T-helper 2 cell treated with Interferon-gamma antibody and Interleukin-4, amounts not matched to agents 5 μg/mL and 100 μg/mL, for 36 hours (primary cell): ENCODE results near the gene HPSE.
"Not testable (repeated sequence)": the region's sequence is repeated elsewhere in the genome, so short reads cannot be mapped to it uniquely, and the experiment has no call there.

Source experiments
- DNase-seq: peaks from one replicate; pipeline ENCODE4 v3.0.0; 2021; ENCODE audit warnings: low spot score
- H3K27ac Mint-ChIP-seq: one replicate; pipeline ENCODE4 v1.8.0; 2021; ENCODE audit warnings: mild to moderate bottlenecking, mixed read lengths
- H3K27me3 Mint-ChIP-seq: one replicate; pipeline ENCODE4 v1.8.0; 2021; ENCODE audit warnings: low read depth, mixed read lengths
- H3K36me3 Mint-ChIP-seq: one replicate; pipeline ENCODE4 v1.8.0; 2021; ENCODE audit warnings: low read depth, mixed read lengths
- H3K4me1 Mint-ChIP-seq: one replicate; pipeline ENCODE4 v1.8.0; 2021; ENCODE audit warnings: low read depth, mixed read lengths
- H3K4me3 Mint-ChIP-seq: one replicate; pipeline ENCODE4 v1.8.0; 2022; ENCODE audit warnings: mild to moderate bottlenecking, moderate library complexity, mixed read lengths
- H3K9me3 Mint-ChIP-seq: one replicate; pipeline ENCODE4 v1.8.0; 2021; ENCODE audit warnings: mixed read lengths

Gene HPSE

DNA sequence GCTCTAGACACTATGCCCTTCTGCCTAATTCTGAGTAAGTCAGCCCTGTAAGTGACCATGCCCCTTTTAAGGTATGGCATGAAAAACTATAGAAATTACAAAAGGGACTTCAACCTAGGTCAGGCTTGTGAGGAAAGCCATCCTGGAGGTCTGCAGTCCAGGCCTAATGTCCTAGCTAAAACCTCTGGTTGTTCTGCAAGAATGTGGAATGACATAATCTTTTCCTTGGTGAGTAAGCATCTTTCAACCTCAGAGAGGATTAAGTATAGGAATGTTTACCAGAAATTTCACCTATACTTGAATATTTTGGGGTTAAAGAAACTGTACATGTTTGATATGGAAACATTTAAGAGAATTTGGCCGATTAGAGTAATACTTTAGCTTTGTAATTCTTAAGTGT is 23.8 kb upstream of the HPSE start:
- H3K27me3 Mint-ChIP-seq, result no peaks in the 10 kb centered on the region
- DNase-seq, result no peak
- peaks cover 17% of the 10 kb centered on the region for H3K4me1 Mint-ChIP-seq
- no peak overlapping the region for H3K27ac Mint-ChIP-seq
- H3K9me3 Mint-ChIP-seq, result peaks cover 10% of the 10 kb centered on the region
- peaks cover 6% of the 10 kb centered on the region for H3K36me3 Mint-ChIP-seq
- H3K4me3 Mint-ChIP-seq, result no peak overlapping the region

GRCh38 chr4:83356899-83357661 is 22.4 kb upstream of the HPSE start:
- H3K4me3 Mint-ChIP-seq, result no peak overlapping the region
- H3K27me3 Mint-ChIP-seq, result no peaks in the 10 kb centered on the region
- H3K9me3 Mint-ChIP-seq, result peaks cover 13% of the 10 kb centered on the region
- H3K27ac Mint-ChIP-seq, result peak overlapping the region; percentile 68
- H3K4me1 Mint-ChIP-seq, result peaks cover 17% of the 10 kb centered on the region
- H3K36me3 Mint-ChIP-seq, result peaks cover 9% of the 10 kb centered on the region
- peak; percentile 42 for DNase-seq

GRCh38 chr4:83353516-83353915 is 18.9 kb upstream of the HPSE start:
- no peak overlapping the region for H3K27ac Mint-ChIP-seq
- no peak overlapping the region for H3K4me3 Mint-ChIP-seq
- H3K36me3 Mint-ChIP-seq, result peaks cover 15% of the 10 kb centered on the region
- peaks cover 28% of the 10 kb centered on the region for H3K4me1 Mint-ChIP-seq
- no peak for DNase-seq
- peaks cover 19% of the 10 kb centered on the region for H3K9me3 Mint-ChIP-seq
- no peaks in the 10 kb centered on the region for H3K27me3 Mint-ChIP-seq

GRCh38 chr4:83348074-83348473 is 13.4 kb upstream of the HPSE start:
- Mint-ChIP-seq H3K27ac (no peak overlapping the region), H3K4me1 (peaks cover 11% of the 10 kb centered on the region), H3K4me3 (no peak overlapping the region), H3K36me3 (peaks cover 19% of the 10 kb centered on the region), H3K9me3 (peaks cover 37% of the 10 kb centered on the region), H3K27me3 (peaks cover 8% of the 10 kb centered on the region)
- no peak for DNase-seq

DNA sequence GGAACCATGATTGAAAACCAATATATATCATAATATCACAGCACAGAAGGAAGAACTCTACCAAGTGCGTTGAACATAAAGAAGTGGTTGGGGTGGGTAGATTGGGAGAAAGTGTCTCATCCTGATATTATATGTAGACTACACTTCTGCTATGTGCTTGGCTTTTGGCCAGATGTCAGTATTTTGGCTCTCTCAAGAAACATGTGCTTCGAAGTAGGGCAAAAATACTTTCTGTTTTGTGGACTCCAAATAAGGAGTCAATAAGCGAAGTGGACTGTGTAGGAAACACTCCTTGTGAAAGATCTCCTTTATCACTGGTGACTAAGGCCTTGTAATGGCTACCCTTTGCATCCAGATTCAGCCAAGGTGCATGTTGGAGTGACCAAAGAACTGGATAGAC is 7.8 kb upstream of the HPSE start:
- Mint-ChIP-seq H3K27ac (no peak overlapping the region), H3K27me3 (peaks cover 16% of the 10 kb centered on the region), H3K4me3 (no peak overlapping the region), H3K4me1 (peaks cover 16% of the 10 kb centered on the region), H3K9me3 (peaks cover 32% of the 10 kb centered on the region), H3K36me3 (peaks cover 11% of the 10 kb centered on the region)
- no peak for DNase-seq

DNA sequence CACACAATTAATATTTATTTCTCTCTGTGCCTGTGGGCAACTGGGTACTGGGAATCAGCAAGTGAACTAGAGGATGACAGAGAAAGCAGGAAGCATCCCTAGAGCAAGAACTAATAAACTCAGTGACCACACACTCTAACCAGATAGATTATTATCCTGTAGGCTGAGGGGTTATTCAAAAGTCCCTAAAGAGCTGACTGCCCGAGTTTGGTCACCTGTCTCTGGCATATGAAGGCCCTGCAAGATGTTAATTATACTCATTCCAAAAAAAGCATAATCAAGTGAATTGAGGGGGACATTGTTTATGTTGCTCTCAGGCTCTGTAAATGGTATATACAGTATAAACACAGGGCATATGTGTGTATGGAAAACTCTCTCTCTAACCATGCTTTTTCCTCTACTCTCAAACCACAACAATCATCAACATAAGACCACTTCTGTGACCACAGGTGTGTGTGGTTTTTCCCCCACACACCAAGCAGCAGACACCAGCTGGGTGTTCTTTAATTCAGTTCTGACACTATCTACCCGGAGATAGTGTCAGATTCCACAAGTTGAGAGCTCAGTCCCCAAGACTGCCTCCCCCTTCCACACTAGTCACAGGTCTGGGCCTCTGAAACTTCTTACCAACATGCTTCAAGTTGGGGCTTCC is 6.2 kb upstream of the HPSE start:
- H3K27ac Mint-ChIP-seq, result peak overlapping the region; percentile 67
- peak overlapping the region; percentile 37 for H3K4me3 Mint-ChIP-seq
- H3K27me3 Mint-ChIP-seq, result peaks cover 29% of the 10 kb centered on the region
- peak; percentile 61 for DNase-seq
- H3K36me3 Mint-ChIP-seq, result peaks cover 4% of the 10 kb centered on the region
- peaks cover 16% of the 10 kb centered on the region for H3K4me1 Mint-ChIP-seq
- peaks cover 20% of the 10 kb centered on the region for H3K9me3 Mint-ChIP-seq

GRCh38 chr4:83339573-83339972 is 4.9 kb upstream of the HPSE start:
- Mint-ChIP-seq H3K9me3 (peaks cover 13% of the 10 kb centered on the region), H3K4me1 (peaks cover 22% of the 10 kb centered on the region), H3K36me3 (peaks cover 3% of the 10 kb centered on the region), H3K27ac (no peak overlapping the region), H3K4me3 (no peak overlapping the region), H3K27me3 (peaks cover 37% of the 10 kb centered on the region)
- DNase-seq, result no peak

DNA sequence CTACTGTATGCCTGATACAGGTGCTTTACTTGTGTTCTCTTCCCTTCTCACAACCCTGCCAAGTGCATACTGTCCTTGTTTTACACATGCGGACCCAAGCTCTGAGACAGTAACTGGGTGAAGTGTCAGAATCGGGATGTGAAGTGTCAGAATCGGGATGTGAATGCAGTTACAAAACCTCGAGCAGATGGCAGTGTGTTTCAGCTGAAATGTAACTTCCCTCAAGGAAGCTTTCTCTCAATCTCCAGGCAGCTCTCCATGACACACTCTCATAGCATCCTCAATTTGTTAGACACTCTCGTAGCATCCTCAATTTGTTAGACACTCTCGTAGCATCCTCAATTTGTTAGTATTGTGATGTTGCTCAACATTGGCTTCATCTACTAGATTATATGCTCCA is 1.1 kb upstream of the HPSE start:
- no peak overlapping the region for H3K27ac Mint-ChIP-seq
- H3K9me3 Mint-ChIP-seq, result peaks cover 13% of the 10 kb centered on the region
- peaks cover 24% of the 10 kb centered on the region for H3K4me1 Mint-ChIP-seq

DNA sequence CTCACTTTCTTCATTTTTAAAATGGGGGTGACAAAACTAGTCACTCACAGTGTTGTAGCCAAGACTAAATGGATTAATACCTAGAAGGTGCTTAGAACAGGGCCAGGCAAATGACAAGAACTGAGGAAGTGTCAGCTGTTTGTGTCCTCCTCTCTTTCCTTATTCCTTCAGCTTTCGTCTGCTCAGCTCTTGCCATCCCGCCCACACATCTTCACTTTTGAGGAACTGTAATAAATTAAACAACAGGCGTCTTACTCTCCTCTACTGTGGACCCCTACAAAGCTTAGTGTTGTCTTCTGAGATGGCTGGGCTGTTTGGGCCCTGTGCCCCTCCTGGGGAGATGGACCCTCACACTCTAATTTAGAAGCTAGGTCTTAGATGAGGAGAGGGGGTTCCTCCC is 2.7 kb downstream of the HPSE start:
- Mint-ChIP-seq H3K36me3 (peaks cover 5% of the 10 kb centered on the region), H3K27ac (no peak overlapping the region), H3K4me3 (no peak overlapping the region), H3K27me3 (peaks cover 30% of the 10 kb centered on the region), H3K4me1 (peaks cover 23% of the 10 kb centered on the region), H3K9me3 (no peaks in the 10 kb centered on the region)
- DNase-seq, result no peak

More for the DNA sequence above, 1.1 kb upstream of the HPSE start:
- DNase-seq, result no peak
- H3K4me3 Mint-ChIP-seq, result peak overlapping the region; percentile 91
- peaks cover 6% of the 10 kb centered on the region for H3K36me3 Mint-ChIP-seq
- peaks cover 43% of the 10 kb centered on the region for H3K27me3 Mint-ChIP-seq

- no peak for DNase-seq
- H3K4me3 Mint-ChIP-seq, result no peak overlapping the region
- H3K36me3 Mint-ChIP-seq, result peaks cover 5% of the 10 kb centered on the region
- H3K4me1 Mint-ChIP-seq, result peaks cover 17% of the 10 kb centered on the region
- no peak overlapping the region for H3K27ac Mint-ChIP-seq
- H3K27me3 Mint-ChIP-seq, result peaks cover 14% of the 10 kb centered on the region
- H3K9me3 Mint-ChIP-seq, result no peaks in the 10 kb centered on the region
Observed at GRCh38 chr4:83329521-83330110, 5.0 kb downstream of the HPSE start.

DNA sequence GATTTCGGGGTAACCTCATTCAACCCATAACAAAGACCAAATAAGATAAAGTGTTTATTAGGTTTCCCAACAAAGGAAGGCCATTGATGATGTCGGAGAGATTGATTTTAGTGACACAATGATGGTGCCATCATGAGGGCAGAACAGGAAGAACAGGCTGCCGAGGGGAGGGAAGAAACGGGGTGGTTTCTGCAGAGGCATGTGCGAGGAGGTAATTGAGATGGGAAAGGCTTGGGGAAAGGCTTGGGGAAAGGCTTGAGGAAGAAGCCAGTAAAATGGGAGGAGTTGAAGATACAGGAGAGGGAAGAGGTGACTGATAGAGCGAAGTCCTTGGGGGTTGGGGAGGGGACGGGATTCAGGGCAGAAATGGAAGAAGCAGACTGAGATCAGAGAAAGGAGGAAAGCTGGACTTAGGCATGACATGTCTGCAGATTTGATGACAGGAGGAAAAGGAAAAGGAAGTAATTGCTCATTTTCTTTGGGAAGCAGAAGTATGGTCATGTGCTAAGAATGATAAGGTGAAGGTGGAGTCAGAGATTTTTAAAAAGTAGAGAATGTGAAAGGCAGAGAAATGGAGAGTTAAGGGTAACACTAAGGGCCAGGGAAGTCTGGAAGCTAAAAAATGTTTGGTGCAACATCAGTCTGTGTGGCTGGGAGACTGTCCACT is 6.0 kb downstream of the HPSE start:
- Mint-ChIP-seq H3K27ac (no peak overlapping the region), H3K27me3 (peaks cover 8% of the 10 kb centered on the region), H3K4me1 (peaks cover 9% of the 10 kb centered on the region), H3K9me3 (no peaks in the 10 kb centered on the region), H3K36me3 (peaks cover 5% of the 10 kb centered on the region), H3K4me3 (no peak overlapping the region)
- no peak for DNase-seq

GRCh38 chr4:83326546-83326945 is 8.1 kb downstream of the HPSE start:
- Mint-ChIP-seq H3K4me1 (peaks cover 5% of the 10 kb centered on the region), H3K27ac (no peak overlapping the region), H3K36me3 (peaks cover 3% of the 10 kb centered on the region), H3K9me3 (no peaks in the 10 kb centered on the region), H3K27me3 (peaks cover 6% of the 10 kb centered on the region), H3K4me3 (no peak overlapping the region)
- no peak for DNase-seq

- not testable (repeated sequence) for H3K36me3 Mint-ChIP-seq, H3K4me1 Mint-ChIP-seq, H3K4me3 Mint-ChIP-seq, H3K9me3 Mint-ChIP-seq, H3K27ac Mint-ChIP-seq, DNase-seq, H3K27me3 Mint-ChIP-seq
Observed at GRCh38 chr4:83325306-83325705, 9.3 kb downstream of the HPSE start.

- no peak overlapping the region for H3K4me3 Mint-ChIP-seq
- no peak for DNase-seq
- H3K9me3 Mint-ChIP-seq, result no peaks in the 10 kb centered on the region
- H3K4me1 Mint-ChIP-seq, result peaks cover 7% of the 10 kb centered on the region
- H3K27me3 Mint-ChIP-seq, result peaks cover 6% of the 10 kb centered on the region
- H3K27ac Mint-ChIP-seq, result no peak overlapping the region
- peaks cover 12% of the 10 kb centered on the region for H3K36me3 Mint-ChIP-seq
Observed at GRCh38 chr4:83323136-83323535, 11.5 kb downstream of the HPSE start.
